Fibroblast of skin of right biceps (primary cell): ENCODE data around the gene HASPIN.
"Not testable (repeated sequence)": the region's sequence is repeated elsewhere in the genome, so short reads cannot be mapped to it uniquely, and the experiment has no call there.

Experiments
- DNase-seq: peaks from one replicate; pipeline ENCODE4 v3.0.0-alpha.2; 2013

Gene HASPIN

GRCh38 chr17:3697103-3697476 is 26.6 kb upstream of the HASPIN start:
- no peak for DNase-seq

DNA sequence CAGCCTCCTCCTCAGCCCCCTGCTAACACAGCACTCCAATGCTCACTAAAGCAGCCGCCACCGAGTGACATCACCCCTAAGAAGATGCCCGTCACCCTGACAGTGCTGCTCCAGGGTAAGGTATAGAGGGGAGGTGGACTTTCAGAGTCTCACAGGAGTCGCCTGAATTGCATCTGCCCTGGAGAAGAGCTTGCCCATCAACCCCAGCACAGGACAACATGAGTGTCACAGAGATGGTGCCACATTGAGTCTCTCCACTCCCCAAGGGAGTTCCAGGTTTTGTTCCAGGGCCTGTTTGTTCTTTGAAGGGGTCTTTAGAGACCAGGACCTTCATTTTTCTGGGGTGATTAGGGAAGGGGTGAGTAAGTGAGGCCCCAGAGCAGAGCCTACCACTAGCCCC is 25.6 kb upstream of the HASPIN start:
- DNase-seq: no peak

- DNase-seq: no peak
These were observed 23.8 kb upstream of the HASPIN start for GRCh38 chr17:3699951-3700350.

DNA sequence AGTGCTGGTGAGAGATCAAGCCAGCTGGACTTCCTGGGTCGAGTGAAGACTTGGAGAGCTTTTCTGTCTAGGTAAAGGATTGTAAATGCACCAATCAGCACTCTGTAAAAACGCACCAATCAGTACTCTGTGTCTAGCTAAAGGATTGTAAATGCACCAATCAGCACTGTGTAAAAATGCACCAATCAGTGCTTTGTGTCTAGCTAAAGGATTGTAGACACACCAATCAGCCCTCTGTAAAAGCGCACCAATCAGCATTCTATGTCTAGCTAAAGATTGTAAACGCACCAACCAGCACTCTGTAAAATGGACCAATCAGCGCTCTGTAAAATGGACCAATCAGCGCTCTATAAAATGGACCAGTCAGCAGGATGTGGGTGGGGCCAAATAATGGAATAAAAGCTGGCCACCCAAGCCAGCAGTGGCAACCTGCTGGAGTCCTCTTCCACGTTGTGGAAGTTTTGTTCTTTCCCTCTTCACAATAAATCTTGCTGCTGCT is 21.6 kb upstream of the HASPIN start:
- not testable (repeated sequence) for DNase-seq

GRCh38 chr17:3704931-3705717 is 18.6 kb upstream of the HASPIN start:
- DNase-seq: no peak

DNA sequence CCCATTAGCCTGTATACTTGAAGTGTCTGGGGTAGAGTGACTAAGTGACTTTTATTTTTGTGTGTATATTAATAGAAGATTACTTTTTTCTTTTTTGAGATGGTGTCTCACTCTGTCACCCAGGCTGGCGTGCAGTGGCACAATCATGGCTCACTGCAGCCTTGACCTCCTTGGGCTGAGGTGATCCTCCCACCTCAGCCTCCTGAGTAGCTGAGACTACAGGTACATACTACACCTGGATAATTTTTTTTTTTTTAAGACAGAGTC is 18.1 kb upstream of the HASPIN start:
- DNase-seq: not testable (repeated sequence)

- no peak for DNase-seq
These were observed 15.3 kb upstream of the HASPIN start for GRCh38 chr17:3708366-3708765.

- peak; percentile 49 for DNase-seq
These were observed 12.7 kb upstream of the HASPIN start for GRCh38 chr17:3710951-3711383.

GRCh38 chr17:3712811-3713463 is 10.8 kb upstream of the HASPIN start:
- no peak for DNase-seq

- no peak for DNase-seq
These were observed 8.4 kb upstream of the HASPIN start for GRCh38 chr17:3715296-3715695.

DNA sequence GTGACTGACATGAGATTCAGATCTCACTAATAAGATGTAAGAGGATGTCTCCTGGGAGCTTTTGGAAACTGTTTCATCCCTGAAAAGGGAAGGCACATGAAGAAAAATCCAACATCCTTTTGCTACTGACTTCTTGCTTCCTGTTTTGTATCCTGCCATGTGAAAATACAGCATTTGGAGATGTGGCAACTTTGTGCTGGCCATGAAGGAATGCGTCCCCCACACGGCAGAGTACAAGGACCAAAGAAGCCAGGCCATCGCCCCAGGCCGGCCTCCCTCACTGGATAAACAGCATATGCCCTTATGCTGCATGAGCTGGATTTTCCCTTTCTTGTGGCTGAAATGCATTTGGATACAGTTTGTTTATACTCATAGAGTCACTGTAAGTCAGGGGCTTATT is 5.5 kb upstream of the HASPIN start:
- DNase-seq: no peak

GRCh38 chr17:3719265-3719664 is 4.4 kb upstream of the HASPIN start:
- DNase-seq: no peak

- peak; percentile 11 for DNase-seq
These were observed 987 bp upstream of the HASPIN start for GRCh38 chr17:3722716-3723115.

DNA sequence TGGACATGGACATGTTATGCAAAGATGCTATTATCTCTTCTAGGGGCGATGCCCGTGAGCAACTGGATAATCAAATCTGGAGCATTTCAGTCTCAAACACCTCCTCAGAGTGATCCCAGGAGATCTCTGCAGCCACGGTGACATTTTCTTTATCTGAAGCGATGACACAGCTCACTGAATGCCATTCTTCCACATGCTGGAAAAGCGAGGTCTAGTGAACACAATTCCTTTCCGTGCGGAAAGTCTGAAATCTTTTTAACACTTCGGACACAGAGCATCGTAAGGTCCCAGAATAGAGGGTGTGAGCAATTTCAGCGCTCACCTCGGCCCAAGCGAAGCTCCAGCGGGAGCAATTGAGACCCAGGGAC is 531 bp upstream of the HASPIN start:
- no peak for DNase-seq

DNA sequence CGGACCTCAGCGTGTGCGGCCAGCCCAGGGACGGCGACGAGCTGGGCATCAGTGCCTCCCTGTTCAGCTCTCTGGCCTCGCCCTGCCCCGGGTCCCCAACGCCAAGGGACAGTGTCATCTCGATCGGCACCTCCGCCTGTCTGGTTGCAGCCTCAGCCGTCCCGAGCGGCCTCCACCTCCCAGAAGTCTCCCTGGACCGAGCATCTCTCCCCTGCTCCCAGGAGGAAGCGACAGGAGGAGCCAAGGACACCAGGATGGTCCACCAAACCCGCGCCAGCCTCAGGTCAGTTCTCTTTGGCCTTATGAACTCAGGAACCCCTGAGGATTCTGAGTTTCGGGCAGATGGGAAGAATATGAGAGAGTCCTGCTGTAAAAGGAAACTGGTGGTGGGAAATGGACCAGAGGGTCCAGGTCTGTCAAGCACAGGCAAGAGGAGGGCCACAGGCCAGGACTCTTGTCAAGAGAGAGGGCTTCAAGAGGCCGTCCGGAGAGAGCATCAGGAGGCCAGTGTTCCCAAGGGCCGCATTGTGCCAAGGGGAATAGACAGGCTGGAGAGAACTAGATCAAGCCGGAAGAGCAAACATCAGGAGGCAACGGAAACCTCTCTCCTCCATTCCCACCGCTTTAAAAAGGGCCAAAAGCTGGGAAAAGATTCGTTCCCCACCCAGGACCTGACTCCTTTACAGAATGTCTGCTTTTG is 825 bp downstream of the HASPIN start:
- DNase-seq: no peak

GRCh38 chr17:3727041-3727440 is 3.3 kb downstream of the HASPIN start:
- DNase-seq: no peak

GRCh38 chr17:3728099-3728498 is 4.4 kb downstream of the HASPIN start:
- not testable (repeated sequence) for DNase-seq

- no peak for DNase-seq
These were observed 6.2 kb downstream of the HASPIN start for GRCh38 chr17:3729881-3730280.

DNA sequence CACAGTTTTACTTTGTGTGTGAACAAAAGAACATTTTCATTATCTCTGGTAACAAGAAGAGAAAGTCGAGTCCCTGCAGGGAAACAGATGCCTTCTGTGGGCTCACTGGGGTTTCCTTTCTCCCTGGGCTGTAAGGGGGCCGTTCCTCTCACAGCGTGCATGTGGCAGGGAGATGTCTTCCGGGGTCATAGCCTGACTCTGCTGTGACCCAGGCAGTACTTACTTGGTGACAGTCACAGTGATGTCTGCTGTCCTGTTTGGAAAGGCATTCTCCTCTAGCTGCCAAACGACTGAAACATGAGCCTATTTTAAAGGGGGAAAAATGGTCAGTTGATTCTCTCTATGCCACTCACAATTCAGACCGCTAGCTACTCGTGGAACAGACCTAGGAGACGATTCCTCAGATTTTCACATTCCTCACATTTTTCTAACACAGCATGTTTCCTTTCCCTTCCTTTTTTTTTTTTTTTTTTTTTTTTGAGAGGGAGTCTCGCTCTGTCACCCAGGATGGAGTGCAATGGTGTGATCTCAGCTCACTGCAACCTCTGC is 7.3 kb downstream of the HASPIN start:
- peak; percentile 74 for DNase-seq

- no peak for DNase-seq
These were observed 8.5 kb downstream of the HASPIN start for GRCh38 chr17:3732210-3732621.

DNA sequence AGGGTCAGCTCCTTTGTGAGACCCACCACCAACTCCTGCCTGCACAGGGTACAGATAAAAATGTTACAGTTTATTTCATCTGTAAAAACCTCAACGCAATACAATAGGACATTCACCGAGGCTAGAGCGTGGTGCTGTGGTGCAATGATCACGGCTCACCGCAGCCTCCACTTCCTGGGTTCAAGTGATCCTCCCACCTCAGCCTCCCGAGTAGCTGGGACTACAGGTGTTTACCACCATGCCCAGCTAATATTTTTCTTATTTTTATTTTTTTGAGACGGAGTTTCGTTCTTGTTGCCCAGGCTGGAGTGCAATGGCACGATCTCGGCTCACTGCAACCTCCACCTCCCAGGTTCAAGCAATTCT is 11.2 kb downstream of the HASPIN start:
- DNase-seq: not testable (repeated sequence)

DNA sequence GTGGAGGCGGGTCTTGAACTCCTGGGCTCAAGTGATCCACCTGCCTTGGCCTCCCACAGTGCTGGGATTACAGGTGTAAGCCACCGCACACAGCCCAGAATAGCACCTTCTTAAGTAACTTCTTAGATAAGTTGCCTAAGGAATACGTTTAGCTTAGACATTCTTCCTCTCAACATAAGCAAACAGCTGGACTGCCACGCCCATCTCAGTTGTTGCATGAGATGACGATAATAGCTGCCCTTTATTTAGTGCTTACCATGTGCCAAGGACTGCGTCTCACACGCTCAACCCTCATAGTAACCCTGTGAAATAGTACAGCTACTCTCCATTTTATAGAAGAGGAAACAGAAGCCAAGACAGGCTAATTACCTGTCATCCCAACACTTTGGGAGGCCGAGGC is 11.8 kb downstream of the HASPIN start:
- no peak for DNase-seq

DNA sequence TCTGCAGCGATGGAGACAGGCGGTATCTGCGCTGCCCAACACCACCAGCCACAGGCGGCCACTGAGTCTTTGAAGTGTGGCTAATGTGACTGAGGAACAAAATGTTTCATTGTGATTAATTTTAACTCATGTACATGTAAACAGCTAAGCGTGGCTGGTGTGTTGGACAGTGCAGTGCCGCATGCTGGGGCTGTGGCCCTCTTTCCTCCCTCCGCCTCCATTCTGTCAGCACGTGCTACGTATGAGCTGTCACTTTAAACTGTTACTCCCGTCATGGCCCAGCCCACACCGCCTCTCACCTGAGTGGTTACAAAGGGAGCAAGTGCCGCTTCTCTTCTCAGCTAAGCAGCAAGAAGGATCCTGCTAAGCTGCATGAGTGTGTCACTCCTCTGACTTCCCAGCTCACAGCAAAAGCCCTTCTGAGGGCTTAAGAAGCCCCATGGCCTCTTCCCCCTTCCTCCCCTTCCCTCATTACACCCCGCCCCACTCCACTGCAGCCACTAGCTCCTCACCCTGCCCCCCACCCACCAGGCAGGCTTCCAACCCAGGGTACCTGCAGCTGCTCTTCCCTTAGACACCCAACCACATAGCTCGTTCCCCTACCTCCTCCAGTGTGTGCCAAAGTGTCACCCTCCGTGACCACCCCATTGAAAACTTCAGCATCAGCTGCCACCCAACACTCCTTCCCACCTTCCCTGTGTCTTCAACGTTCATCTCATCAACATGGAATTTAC is 15.0 kb downstream of the HASPIN start:
- DNase-seq: no peak
